Prostate gland (tissue), 2 donors: ENCODE results near the gene UBE2E2.

Experiments used
- CTCF ChIP-seq, 4 experiments: fragments of 200-600 bp in 2 of 4; fragments of 450-650 bp in 2 of 4; sonication (generic) in 2 of 4; IDR thresholded peaks; 1 replicate in 3 of 4; 2 replicates in 1 of 4; pipeline ENCODE4 v1.5.1; 2016 to 2019; ENCODE audit warnings: antibody characterized with exemption in 4 of 4, mild to moderate bottlenecking in 2 of 4, moderate library complexity in 2 of 4
- POLR2A ChIP-seq: fragments of 450-650 bp; IDR thresholded peaks from one replicate; pipeline ENCODE4 v1.6.1; 2016; ENCODE audit warnings: antibody characterized with exemption, mild to moderate bottlenecking
- POLR2AphosphoS5 ChIP-seq: sonication (generic); formaldehyde crosslinking; IDR thresholded peaks from one replicate; pipeline ENCODE4 v1.6.1; 2017; ENCODE audit warnings: antibody characterized with exemption

- TF ChIP-seq CTCF (IDR thresholded peaks at IDR 0.05) (no peak), POLR2A (no peak), POLR2AphosphoS5 (no peak)
Measured at GRCh38 chr3:23232016-23232415, 28.9 kb downstream of the UBE2E2 start.
